ENCODE measurements around the gene IRX5. TPM values are rescaled to one million over a fixed set of nuclear protein-coding genes. Genes with fewer than 3 reads are reported as not detected.

The IRX5 gene
- total RNA-seq, 1 experiment from 2014 or later: 0.86 TPM

GRCh38 chr16:54968784-54969183 lies 38.1 kb downstream of the IRX5 start (continued):
- TF ChIP-seq, protein P1, sequence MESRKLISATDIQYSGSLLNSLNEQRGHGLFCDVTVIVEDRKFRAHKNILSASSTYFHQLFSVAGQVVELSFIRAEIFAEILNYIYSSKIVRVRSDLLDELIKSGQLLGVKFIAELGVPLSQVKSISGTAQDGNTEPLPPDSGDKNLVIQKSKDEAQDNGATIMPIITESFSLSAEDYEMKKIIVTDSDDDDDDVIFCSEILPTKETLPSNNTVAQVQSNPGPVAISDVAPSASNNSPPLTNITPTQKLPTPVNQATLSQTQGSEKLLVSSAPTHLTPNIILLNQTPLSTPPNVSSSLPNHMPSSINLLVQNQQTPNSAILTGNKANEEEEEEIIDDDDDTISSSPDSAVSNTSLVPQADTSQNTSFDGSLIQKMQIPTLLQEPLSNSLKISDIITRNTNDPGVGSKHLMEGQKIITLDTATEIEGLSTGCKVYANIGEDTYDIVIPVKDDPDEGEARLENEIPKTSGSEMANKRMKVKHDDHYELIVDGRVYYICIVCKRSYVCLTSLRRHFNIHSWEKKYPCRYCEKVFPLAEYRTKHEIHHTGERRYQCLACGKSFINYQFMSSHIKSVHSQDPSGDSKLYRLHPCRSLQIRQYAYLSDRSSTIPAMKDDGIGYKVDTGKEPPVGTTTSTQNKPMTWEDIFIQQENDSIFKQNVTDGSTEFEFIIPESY (IDR thresholded peaks at IDR 0.05; ENCODE audit: extremely low read depth, insufficient replicate concordance, low read length): no peak
- TF ChIP-seq CBX3 (IDR thresholded peaks at IDR 0.05; ENCODE audit: low read depth): no peak
- no peak for TF ChIP-seq JUND (IDR thresholded peaks at IDR 0.05)
- TF ChIP-seq ATF3 (IDR thresholded peaks at IDR 0.05): no peak
- no peak for TF ChIP-seq ZNF274 (IDR thresholded peaks at IDR 0.05; ENCODE audit: low read depth, low read length)
- TF ChIP-seq SIN3A (IDR thresholded peaks at IDR 0.05; ENCODE audit: low read depth): no peak
- no peak for TF ChIP-seq FOSL1 (IDR thresholded peaks at IDR 0.05; ENCODE audit: low read depth)
- TF ChIP-seq ELF1 (IDR thresholded peaks at IDR 0.05; ENCODE audit: borderline replicate concordance, low read depth): no peak

GRCh38 chr16:54970016-54970415 lies 39.4 kb downstream of the IRX5 start:
- ChIA-PET POLR2A (no interaction called here), CTCF (no interaction called here), RAD21 (ENCODE audit: low non-redundant PET in 1 of 2, low total read pairs in 2 of 2, uncharacterized antibody in 2 of 2, unreplicated experiment in 2 of 2) (no interaction called here)
- no peak for TF ChIP-seq POLR2A (IDR thresholded peaks at IDR 0.05; ENCODE audit: borderline replicate concordance, extremely low read depth, insufficient read depth, insufficient read length)
- no peak for TF ChIP-seq EGR1 (IDR thresholded peaks at IDR 0.05; ENCODE audit: low read depth)
- no peak for TF ChIP-seq POLR2AphosphoS5 (IDR thresholded peaks at IDR 0.05; ENCODE audit: low read depth, low read length)
- TF ChIP-seq, protein P1 (IDR thresholded peaks at IDR 0.05; ENCODE audit: extremely low read depth, insufficient replicate concordance, low read length): no peak
- TF ChIP-seq SP1 (IDR thresholded peaks at IDR 0.05; ENCODE audit: low read depth): no peak
- TF ChIP-seq, protein P2, sequence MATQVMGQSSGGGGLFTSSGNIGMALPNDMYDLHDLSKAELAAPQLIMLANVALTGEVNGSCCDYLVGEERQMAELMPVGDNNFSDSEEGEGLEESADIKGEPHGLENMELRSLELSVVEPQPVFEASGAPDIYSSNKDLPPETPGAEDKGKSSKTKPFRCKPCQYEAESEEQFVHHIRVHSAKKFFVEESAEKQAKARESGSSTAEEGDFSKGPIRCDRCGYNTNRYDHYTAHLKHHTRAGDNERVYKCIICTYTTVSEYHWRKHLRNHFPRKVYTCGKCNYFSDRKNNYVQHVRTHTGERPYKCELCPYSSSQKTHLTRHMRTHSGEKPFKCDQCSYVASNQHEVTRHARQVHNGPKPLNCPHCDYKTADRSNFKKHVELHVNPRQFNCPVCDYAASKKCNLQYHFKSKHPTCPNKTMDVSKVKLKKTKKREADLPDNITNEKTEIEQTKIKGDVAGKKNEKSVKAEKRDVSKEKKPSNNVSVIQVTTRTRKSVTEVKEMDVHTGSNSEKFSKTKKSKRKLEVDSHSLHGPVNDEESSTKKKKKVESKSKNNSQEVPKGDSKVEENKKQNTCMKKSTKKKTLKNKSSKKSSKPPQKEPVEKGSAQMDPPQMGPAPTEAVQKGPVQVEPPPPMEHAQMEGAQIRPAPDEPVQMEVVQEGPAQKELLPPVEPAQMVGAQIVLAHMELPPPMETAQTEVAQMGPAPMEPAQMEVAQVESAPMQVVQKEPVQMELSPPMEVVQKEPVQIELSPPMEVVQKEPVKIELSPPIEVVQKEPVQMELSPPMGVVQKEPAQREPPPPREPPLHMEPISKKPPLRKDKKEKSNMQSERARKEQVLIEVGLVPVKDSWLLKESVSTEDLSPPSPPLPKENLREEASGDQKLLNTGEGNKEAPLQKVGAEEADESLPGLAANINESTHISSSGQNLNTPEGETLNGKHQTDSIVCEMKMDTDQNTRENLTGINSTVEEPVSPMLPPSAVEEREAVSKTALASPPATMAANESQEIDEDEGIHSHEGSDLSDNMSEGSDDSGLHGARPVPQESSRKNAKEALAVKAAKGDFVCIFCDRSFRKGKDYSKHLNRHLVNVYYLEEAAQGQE (IDR thresholded peaks at IDR 0.05; ENCODE audit: low read depth): no peak
- no peak for DNase-seq (ENCODE audit: low read depth, low spot score)
- H3K4me2 ChIP-seq (ENCODE audit: low read length): no peak overlapping the region
- no peak overlapping the region for H3K9ac ChIP-seq (ENCODE audit: low read length)
- H3K4me3 ChIP-seq (replicated peaks in 1 of 2; ENCODE audit: low read depth in 1 of 2, low read length in 2 of 2): no peak overlapping the region
- no peak for ATAC-seq
- no peaks in the 10 kb centered on the region for H3K4me1 ChIP-seq (ENCODE audit: control insufficient read depth in 1 of 2, insufficient read depth in 2 of 2, low read length in 2 of 2)
- no peaks in the 10 kb centered on the region for H4K20me1 ChIP-seq (ENCODE audit: insufficient read depth)
- H3K36me3 ChIP-seq (ENCODE audit: control insufficient read depth in 1 of 2, insufficient read depth in 2 of 2, low read length in 2 of 2): no peaks in the 10 kb centered on the region
- no peak overlapping the region for H3K27ac ChIP-seq (ENCODE audit: low read depth, low read length)
- no peaks in the 10 kb centered on the region for H3K9me2 ChIP-seq (ENCODE audit: insufficient read depth)
- BruUV-seq (replicated peaks): no TSS peak
- no peaks in the 10 kb centered on the region for H3K79me2 ChIP-seq (ENCODE audit: insufficient read depth, low read length)
- intact Hi-C loops (cut with micrococcal nuclease): no loop called here
- no peak overlapping the region for H2AFZ ChIP-seq (ENCODE audit: low read depth, low read length, poor library complexity, severe bottlenecking)
- no peaks in the 10 kb centered on the region for H3K27me3 ChIP-seq (ENCODE audit: insufficient read depth, low read length)
- no peaks in the 10 kb centered on the region for H3K9me3 ChIP-seq (ENCODE audit: control insufficient read depth in 1 of 2, insufficient read depth in 1 of 2, low read depth in 1 of 2, low read length in 2 of 2)
